Vagina (tissue), 2 donors: Measurements from ENCODE around the gene NBL1. TPM values are rescaled to one million over a fixed set of nuclear protein-coding genes. Genes with fewer than 3 reads are reported as not detected.

Experiments used
- DNase-seq, 2 donors: peaks; one replicate each; pipeline ENCODE4 v3.0.0-alpha.2; 2017; ENCODE audit errors: extremely low spot score in 2 of 2
- H3K27ac ChIP-seq: fragments of 200-600 bp; sonication (generic); one replicate; pipeline ENCODE4 v1.5.1; 2019
- H3K27me3 ChIP-seq: fragments of 200-600 bp; sonication (generic); one replicate; pipeline ENCODE4 v1.5.1; 2019
- H3K36me3 ChIP-seq, 2 donors: fragments of 200-600 bp; sonication (generic); one replicate each; pipeline ENCODE4 v1.5.1; 2017 to 2019
- H3K4me1 ChIP-seq: fragments of 200-600 bp; sonication (generic); one replicate; pipeline ENCODE4 v1.5.1; 2019
- H3K4me3 ChIP-seq, 2 donors: fragments of 200-600 bp; sonication (generic); 1 replicate in 1 of 2; 2 replicates in 1 of 2; pipeline ENCODE4 v1.5.1; 2016 to 2019
- H3K9me3 ChIP-seq: fragments of 200-600 bp; sonication (generic); one replicate; pipeline ENCODE4 v1.5.1; 2019
- CTCF ChIP-seq, 3 experiments: fragments of 450-650 bp in 2 of 3; fragments of 200-600 bp in 1 of 3; sonication (generic) in 1 of 3; IDR thresholded peaks; one replicate each; pipeline ENCODE4 v1.5.1; 2017 to 2019; ENCODE audit warnings: antibody characterized with exemption in 3 of 3, mild to moderate bottlenecking in 2 of 3, moderate library complexity in 2 of 3
- POLR2A ChIP-seq, 2 donors: fragments of 450-650 bp; IDR thresholded peaks; one replicate each; pipeline ENCODE4 v1.6.1; 2017; ENCODE audit warnings: antibody characterized with exemption in 2 of 2, mild to moderate bottlenecking in 2 of 2, moderate library complexity in 2 of 2
- POLR2AphosphoS5 ChIP-seq, 2 donors: sonication (generic); formaldehyde crosslinking; IDR thresholded peaks; one replicate each; pipeline ENCODE4 v1.9.0; 2017; ENCODE audit warnings: antibody characterized with exemption in 2 of 2, mild to moderate bottlenecking in 2 of 2, low read depth in 1 of 2; ENCODE audit not compliant: insufficient read depth in 1 of 2
- intact Hi-C: fragments of 100-400 bp; cut with DNase I; formaldehyde crosslinking; loops from one replicate; pipeline ENCODE4 v1.15.1; 2023
- total RNA-seq: library from RNA; depleted of rRNA; stranded (reverse); fragments of >200 nt; gene quantifications from one replicate; pipeline ENCODE4 v1.2.3, GENCODE V29; 2016

Gene NBL1
- total RNA-seq, 1 donor from 2014 or later: 148 TPM

GRCh38 chr1:19656780-19657466 lies 12.8 kb downstream of the NBL1 start:
- H3K4me3 ChIP-seq: no peak overlapping the region
- peaks cover 48% of the 10 kb centered on the region for H3K4me1 ChIP-seq
- DNase-seq: no peak
- H3K36me3 ChIP-seq: peaks cover 0 to 40% of the 10 kb centered on the region in 2 donors
- TF ChIP-seq POLR2A (IDR thresholded peaks at IDR 0.05): no peak
- no peak for TF ChIP-seq CTCF (IDR thresholded peaks at IDR 0.05)
- TF ChIP-seq POLR2AphosphoS5 (IDR thresholded peaks at IDR 0.05; ENCODE audit: insufficient read depth in 1 of 2, low read depth in 1 of 2): no peak
- no peaks in the 10 kb centered on the region for H3K27me3 ChIP-seq
- no peaks in the 10 kb centered on the region for H3K9me3 ChIP-seq
- intact Hi-C loops: loop anchor here (10.0 kb wide), 1 partner anchor 442 kb away; the partner anchor contains the start of gene UBR4
- H3K27ac ChIP-seq: no peak overlapping the region

- Histone ChIP-seq H3K27ac (no peak overlapping the region), H3K36me3 (peaks cover 0 to 40% of the 10 kb centered on the region in 2 donors), H3K9me3 (no peaks in the 10 kb centered on the region), H3K27me3 (no peaks in the 10 kb centered on the region), H3K4me1 (peaks cover 42% of the 10 kb centered on the region), H3K4me3 (no peak overlapping the region)
- TF ChIP-seq CTCF (IDR thresholded peaks at IDR 0.05) (no peak), POLR2AphosphoS5 (IDR thresholded peaks at IDR 0.05; ENCODE audit: insufficient read depth in 1 of 2, low read depth in 1 of 2) (peak in 1 of 2 donors; percentile 0), POLR2A (IDR thresholded peaks at IDR 0.05) (no peak)
- DNase-seq: no peak
- intact Hi-C loops: loop anchor here (10.0 kb wide), 1 partner anchor 443 kb away; the partner anchor contains the start of gene UBR4
These were observed 13.4 kb downstream of the NBL1 start for GRCh38 chr1:19657511-19657910.

GRCh38 chr1:19658186-19658585 lies 14.1 kb downstream of the NBL1 start:
- no peak for DNase-seq
- peaks cover 0 to 40% of the 10 kb centered on the region in 2 donors for H3K36me3 ChIP-seq
- H3K27ac ChIP-seq: peak overlapping the region; percentile 43
- no peak overlapping the region for H3K4me3 ChIP-seq
- intact Hi-C loops: loop anchor here (10.0 kb wide), 1 partner anchor 443 kb away; the partner anchor contains the start of gene UBR4
- TF ChIP-seq CTCF (IDR thresholded peaks at IDR 0.05) (no peak), POLR2A (IDR thresholded peaks at IDR 0.05) (no peak), POLR2AphosphoS5 (IDR thresholded peaks at IDR 0.05; ENCODE audit: insufficient read depth in 1 of 2, low read depth in 1 of 2) (peak in 1 of 2 donors; percentile 36)
- H3K9me3 ChIP-seq: no peaks in the 10 kb centered on the region
- no peaks in the 10 kb centered on the region for H3K27me3 ChIP-seq
- peaks cover 38% of the 10 kb centered on the region for H3K4me1 ChIP-seq

- peaks cover 0 to 11% of the 10 kb centered on the region in 2 donors for H3K36me3 ChIP-seq
- no peak for DNase-seq
- intact Hi-C loops: no loop called here
- no peaks in the 10 kb centered on the region for H3K9me3 ChIP-seq
- no peak overlapping the region for H3K27ac ChIP-seq
- peaks cover 26% of the 10 kb centered on the region for H3K4me1 ChIP-seq
- TF ChIP-seq CTCF (IDR thresholded peaks at IDR 0.05) (peak; percentile 27 to 57 (median 29)), POLR2A (IDR thresholded peaks at IDR 0.05) (no peak)
- H3K27me3 ChIP-seq: peaks cover 13% of the 10 kb centered on the region
- no peak overlapping the region for H3K4me3 ChIP-seq
These were observed 17.7 kb downstream of the NBL1 start for GRCh38 chr1:19661721-19662228.

GRCh38 chr1:19662313-19662712 lies 18.2 kb downstream of the NBL1 start:
- Histone ChIP-seq H3K36me3 (peaks cover 0 to 9% of the 10 kb centered on the region in 2 donors), H3K4me1 (peaks cover 26% of the 10 kb centered on the region), H3K27ac (no peak overlapping the region), H3K9me3 (no peaks in the 10 kb centered on the region), H3K4me3 (no peak overlapping the region), H3K27me3 (peaks cover 13% of the 10 kb centered on the region)
- TF ChIP-seq POLR2AphosphoS5 (IDR thresholded peaks at IDR 0.05; ENCODE audit: insufficient read depth in 1 of 2, low read depth in 1 of 2): no peak
- intact Hi-C loops: no loop called here
- DNase-seq: no peak
